ENCODE results near the gene THRB.

The THRB gene

DNA sequence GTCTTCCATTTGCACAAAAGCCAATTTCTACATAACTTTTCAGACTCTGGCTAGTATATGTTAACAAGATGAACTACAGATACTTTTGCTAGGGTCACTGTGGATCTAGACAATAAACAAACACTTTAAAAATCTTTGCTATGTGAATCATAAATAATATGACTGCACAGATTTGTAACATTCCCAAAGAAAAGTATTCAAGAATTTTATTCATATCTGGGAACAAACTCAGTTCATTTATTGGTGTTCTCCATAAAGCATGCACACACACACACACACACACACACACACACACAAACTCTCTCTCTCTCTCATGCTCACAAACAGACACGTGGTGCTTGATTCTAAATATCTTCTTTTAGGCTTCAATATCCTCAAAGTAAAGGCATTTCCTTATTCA, 18.8 kb upstream of the THRB start:
- H3K27me3 ChIP-seq (ENCODE audit: control insufficient read depth in 2 of 2, insufficient read depth in 2 of 2, low read length in 2 of 2), result peaks cover 0 to 1% of the 10 kb centered on the region in 2 donors
- no peaks in the 10 kb centered on the region for H3K36me3 ChIP-seq (ENCODE audit: control insufficient read depth in 2 of 2, insufficient read depth in 2 of 2, low read length in 2 of 2)
- H3K4me1 ChIP-seq (ENCODE audit: control insufficient read depth in 2 of 2, insufficient read depth in 2 of 2, low read length in 2 of 2), result peaks cover 3 to 5% of the 10 kb centered on the region in 2 donors
- H3K9me3 ChIP-seq (ENCODE audit: control insufficient read depth in 2 of 2, low read length in 2 of 2), result no peaks in the 10 kb centered on the region
- no peak overlapping the region for H3K27ac ChIP-seq (ENCODE audit: low read depth in 2 of 2, low read length in 2 of 2)
- no peak overlapping the region for H3K4me3 ChIP-seq (ENCODE audit: low read length in 2 of 2)
- no peak overlapping the region for H3K9ac ChIP-seq (ENCODE audit: low read depth in 1 of 2, low read length in 2 of 2)

- Histone ChIP-seq H3K9ac (ENCODE audit: low read depth in 1 of 2, low read length in 2 of 2) (no peak overlapping the region), H3K4me1 (ENCODE audit: control insufficient read depth in 2 of 2, insufficient read depth in 2 of 2, low read length in 2 of 2) (peaks cover 3 to 8% of the 10 kb centered on the region in 2 donors), H3K9me3 (ENCODE audit: control insufficient read depth in 2 of 2, low read length in 2 of 2) (no peaks in the 10 kb centered on the region), H3K36me3 (ENCODE audit: control insufficient read depth in 2 of 2, insufficient read depth in 2 of 2, low read length in 2 of 2) (no peaks in the 10 kb centered on the region), H3K4me3 (ENCODE audit: low read length in 2 of 2) (no peak overlapping the region), H3K27ac (ENCODE audit: low read depth in 2 of 2, low read length in 2 of 2) (no peak overlapping the region), H3K27me3 (ENCODE audit: control insufficient read depth in 2 of 2, insufficient read depth in 2 of 2, low read length in 2 of 2) (no peaks in the 10 kb centered on the region)
Observed at GRCh38 chr3:24512564-24513197, 18.0 kb upstream of the THRB start.

- Histone ChIP-seq H3K4me1 (ENCODE audit: control insufficient read depth in 2 of 2, insufficient read depth in 2 of 2, low read length in 2 of 2) (peaks cover 3 to 25% of the 10 kb centered on the region in 2 donors), H3K27me3 (ENCODE audit: control insufficient read depth in 2 of 2, insufficient read depth in 2 of 2, low read length in 2 of 2) (no peaks in the 10 kb centered on the region), H3K36me3 (ENCODE audit: control insufficient read depth in 2 of 2, insufficient read depth in 2 of 2, low read length in 2 of 2) (no peaks in the 10 kb centered on the region), H3K9ac (ENCODE audit: low read depth in 1 of 2, low read length in 2 of 2) (no peak overlapping the region), H3K27ac (ENCODE audit: low read depth in 2 of 2, low read length in 2 of 2) (no peak overlapping the region), H3K9me3 (ENCODE audit: control insufficient read depth in 2 of 2, low read length in 2 of 2) (no peaks in the 10 kb centered on the region), H3K4me3 (ENCODE audit: low read length in 2 of 2) (no peak overlapping the region)
Observed at GRCh38 chr3:24510030-24510648, 15.5 kb upstream of the THRB start.

- H3K9me3 ChIP-seq (ENCODE audit: control insufficient read depth in 2 of 2, low read length in 2 of 2), result no peaks in the 10 kb centered on the region
- H3K4me1 ChIP-seq (ENCODE audit: control insufficient read depth in 2 of 2, insufficient read depth in 2 of 2, low read length in 2 of 2), result peaks cover 0 to 20% of the 10 kb centered on the region in 2 donors
- H3K27me3 ChIP-seq (ENCODE audit: control insufficient read depth in 2 of 2, insufficient read depth in 2 of 2, low read length in 2 of 2), result no peaks in the 10 kb centered on the region
- no peaks in the 10 kb centered on the region for H3K36me3 ChIP-seq (ENCODE audit: control insufficient read depth in 2 of 2, insufficient read depth in 2 of 2, low read length in 2 of 2)
- H3K4me3 ChIP-seq (ENCODE audit: low read length in 2 of 2), result no peak overlapping the region
- no peak overlapping the region for H3K9ac ChIP-seq (ENCODE audit: low read depth in 1 of 2, low read length in 2 of 2)
- H3K27ac ChIP-seq (ENCODE audit: low read depth in 2 of 2, low read length in 2 of 2), result no peak overlapping the region
Observed at GRCh38 chr3:24508423-24508839, 13.8 kb upstream of the THRB start.

- Histone ChIP-seq H3K36me3 (ENCODE audit: control insufficient read depth in 2 of 2, insufficient read depth in 2 of 2, low read length in 2 of 2) (no peaks in the 10 kb centered on the region), H3K4me3 (ENCODE audit: low read length in 2 of 2) (no peak overlapping the region), H3K27me3 (ENCODE audit: control insufficient read depth in 2 of 2, insufficient read depth in 2 of 2, low read length in 2 of 2) (no peaks in the 10 kb centered on the region), H3K4me1 (ENCODE audit: control insufficient read depth in 2 of 2, insufficient read depth in 2 of 2, low read length in 2 of 2) (peaks cover 0 to 24% of the 10 kb centered on the region in 2 donors), H3K9ac (ENCODE audit: low read depth in 1 of 2, low read length in 2 of 2) (no peak overlapping the region), H3K9me3 (ENCODE audit: control insufficient read depth in 2 of 2, low read length in 2 of 2) (no peaks in the 10 kb centered on the region), H3K27ac (ENCODE audit: low read depth in 2 of 2, low read length in 2 of 2) (peak overlapping the region in 1 of 2 donors; percentile 72)
Observed at GRCh38 chr3:24507776-24508422, 13.2 kb upstream of the THRB start.

GRCh38 chr3:24506966-24507775, 12.5 kb upstream of the THRB start:
- Histone ChIP-seq H3K9ac (ENCODE audit: low read depth in 1 of 2, low read length in 2 of 2) (no peak overlapping the region), H3K27ac (ENCODE audit: low read depth in 2 of 2, low read length in 2 of 2) (peak overlapping the region in 1 of 2 donors; percentile 72), H3K4me1 (ENCODE audit: control insufficient read depth in 2 of 2, insufficient read depth in 2 of 2, low read length in 2 of 2) (peaks cover 0 to 26% of the 10 kb centered on the region in 2 donors), H3K27me3 (ENCODE audit: control insufficient read depth in 2 of 2, insufficient read depth in 2 of 2, low read length in 2 of 2) (no peaks in the 10 kb centered on the region), H3K9me3 (ENCODE audit: control insufficient read depth in 2 of 2, low read length in 2 of 2) (no peaks in the 10 kb centered on the region), H3K36me3 (ENCODE audit: control insufficient read depth in 2 of 2, insufficient read depth in 2 of 2, low read length in 2 of 2) (no peaks in the 10 kb centered on the region), H3K4me3 (ENCODE audit: low read length in 2 of 2) (no peak overlapping the region)

GRCh38 chr3:24505691-24506550, 11.3 kb upstream of the THRB start:
- H3K9ac ChIP-seq (ENCODE audit: low read depth in 1 of 2, low read length in 2 of 2), result peak overlapping the region in 1 of 2 donors; percentile 8
- no peak overlapping the region for H3K4me3 ChIP-seq (ENCODE audit: low read length in 2 of 2)
- peaks cover 0 to 26% of the 10 kb centered on the region in 2 donors for H3K4me1 ChIP-seq (ENCODE audit: control insufficient read depth in 2 of 2, insufficient read depth in 2 of 2, low read length in 2 of 2)
- H3K36me3 ChIP-seq (ENCODE audit: control insufficient read depth in 2 of 2, insufficient read depth in 2 of 2, low read length in 2 of 2), result no peaks in the 10 kb centered on the region
- no peaks in the 10 kb centered on the region for H3K27me3 ChIP-seq (ENCODE audit: control insufficient read depth in 2 of 2, insufficient read depth in 2 of 2, low read length in 2 of 2)
- H3K9me3 ChIP-seq (ENCODE audit: control insufficient read depth in 2 of 2, low read length in 2 of 2), result no peaks in the 10 kb centered on the region
- H3K27ac ChIP-seq (ENCODE audit: low read depth in 2 of 2, low read length in 2 of 2), result peak overlapping the region; percentile 50 to 56

DNA sequence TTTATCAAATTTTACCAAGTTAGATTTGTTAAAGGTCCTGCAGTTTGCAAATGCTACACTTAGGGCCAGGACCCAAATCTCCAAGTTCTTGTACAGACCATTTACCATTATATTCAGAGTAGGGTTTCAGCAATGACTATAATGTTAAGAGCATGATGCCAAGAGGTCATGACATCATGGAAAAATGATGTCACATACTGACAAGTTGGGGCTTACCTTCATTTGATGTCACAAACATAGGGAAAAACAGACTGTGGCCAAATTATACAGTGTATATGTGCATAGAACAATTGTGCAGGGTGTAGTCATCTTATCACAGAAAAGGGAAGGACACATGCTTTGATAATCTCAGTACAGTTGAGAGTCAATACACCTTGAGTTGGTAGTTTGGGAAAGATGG, 10.1 kb upstream of the THRB start:
- H3K4me1 ChIP-seq (ENCODE audit: control insufficient read depth in 2 of 2, insufficient read depth in 2 of 2, low read length in 2 of 2), result peaks cover 0 to 26% of the 10 kb centered on the region in 2 donors

DNA sequence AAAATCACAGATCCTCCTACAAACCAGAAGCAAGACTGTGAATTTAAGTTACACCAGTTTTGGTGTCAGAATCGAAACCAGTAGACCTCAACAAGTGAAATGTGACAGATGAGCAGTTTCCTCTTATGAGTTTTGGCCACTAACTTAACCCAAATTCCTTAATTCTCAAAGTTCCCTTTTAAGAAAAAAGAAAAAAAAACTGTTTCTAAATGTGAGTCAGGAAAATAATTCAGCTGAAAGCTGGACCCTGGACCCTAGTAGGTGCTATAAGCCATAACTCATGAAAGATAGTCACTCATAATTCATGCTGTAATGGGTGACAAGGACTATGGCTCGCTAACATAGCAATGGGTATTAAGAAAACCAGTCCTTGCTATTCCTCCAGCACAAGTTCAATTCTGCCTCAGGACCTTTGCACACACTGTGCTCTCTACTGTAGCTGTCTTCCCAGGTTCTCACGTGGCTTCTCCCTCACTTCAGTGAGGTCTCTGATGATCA, 9.0 kb upstream of the THRB start:
- Histone ChIP-seq H3K36me3 (ENCODE audit: control insufficient read depth in 2 of 2, insufficient read depth in 2 of 2, low read length in 2 of 2) (no peaks in the 10 kb centered on the region), H3K27me3 (ENCODE audit: control insufficient read depth in 2 of 2, insufficient read depth in 2 of 2, low read length in 2 of 2) (no peaks in the 10 kb centered on the region), H3K27ac (ENCODE audit: low read depth in 2 of 2, low read length in 2 of 2) (no peak overlapping the region), H3K9ac (ENCODE audit: low read depth in 1 of 2, low read length in 2 of 2) (no peak overlapping the region), H3K4me1 (ENCODE audit: control insufficient read depth in 2 of 2, insufficient read depth in 2 of 2, low read length in 2 of 2) (peaks cover 0 to 26% of the 10 kb centered on the region in 2 donors), H3K9me3 (ENCODE audit: control insufficient read depth in 2 of 2, low read length in 2 of 2) (no peaks in the 10 kb centered on the region), H3K4me3 (ENCODE audit: low read length in 2 of 2) (no peak overlapping the region)

More for the DNA sequence above, 10.1 kb upstream of the THRB start:
- no peak overlapping the region for H3K9ac ChIP-seq (ENCODE audit: low read depth in 1 of 2, low read length in 2 of 2)
- no peak overlapping the region for H3K4me3 ChIP-seq (ENCODE audit: low read length in 2 of 2)
- H3K27ac ChIP-seq (ENCODE audit: low read depth in 2 of 2, low read length in 2 of 2), result no peak overlapping the region
- no peaks in the 10 kb centered on the region for H3K9me3 ChIP-seq (ENCODE audit: control insufficient read depth in 2 of 2, low read length in 2 of 2)
- no peaks in the 10 kb centered on the region for H3K27me3 ChIP-seq (ENCODE audit: control insufficient read depth in 2 of 2, insufficient read depth in 2 of 2, low read length in 2 of 2)
- no peaks in the 10 kb centered on the region for H3K36me3 ChIP-seq (ENCODE audit: control insufficient read depth in 2 of 2, insufficient read depth in 2 of 2, low read length in 2 of 2)

Data from mucosa of rectum (tissue), 2 donors.